ENCODE results near the gene CSF3. TPM values are rescaled to one million over a fixed set of nuclear protein-coding genes. Genes with fewer than 3 reads are reported as not detected.

The CSF3 gene
- total and polyA plus RNA-seq, 2 of the 13 experiments (the other 11 are each of a cell fraction or from before 2014, with no cell fraction given): 0.09 TPM; not detected in 1

DNA sequence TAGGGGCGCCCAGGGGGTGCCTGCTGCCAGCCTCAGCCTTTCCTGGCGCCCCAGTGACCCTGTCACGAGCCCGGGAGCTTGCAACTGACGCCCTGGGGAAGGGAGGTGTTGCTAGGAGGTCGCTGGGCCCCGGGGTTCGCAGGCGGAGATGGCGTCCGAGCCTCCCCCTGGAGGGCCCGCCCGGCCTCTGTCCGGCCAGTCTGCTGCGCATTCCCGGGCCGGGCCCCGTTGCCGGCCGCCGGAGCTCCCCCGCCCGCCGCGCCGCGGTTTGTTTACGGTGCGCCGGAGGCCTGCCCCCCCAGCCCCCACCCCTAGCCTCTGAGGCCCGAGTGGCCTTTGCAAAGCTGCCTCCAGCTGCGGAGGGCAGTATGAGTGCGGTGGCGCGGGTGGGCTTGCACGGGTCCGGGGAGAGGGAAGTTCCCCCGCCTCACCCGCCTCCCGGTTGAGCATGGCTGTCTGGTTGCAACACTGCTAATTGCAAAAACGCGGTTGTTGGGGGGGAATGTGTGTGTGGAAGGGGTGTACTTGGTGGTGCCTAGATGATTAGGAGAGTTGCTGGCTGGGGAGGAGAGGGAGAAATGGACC lies 48.0 kb downstream of the CSF3 start (continued):
- TF ChIP-seq ZNF138 (CRISPR knock-in tag; IDR thresholded peaks at IDR 0.05; ENCODE audit: low read depth) (no peak), ZNF333 (CRISPR knock-in tag; IDR thresholded peaks at IDR 0.05; ENCODE audit: borderline replicate concordance) (0 out of 2 replicates have a peak, but pooled peaks have one; percentile 79), TRAFD1 (CRISPR knock-in tag; IDR thresholded peaks at IDR 0.05; ENCODE audit: borderline replicate concordance) (no peak), ZMYM2 (CRISPR knock-in tag; IDR thresholded peaks at IDR 0.05) (no peak), ZNF33A (CRISPR knock-in tag; IDR thresholded peaks at IDR 0.05; ENCODE audit: borderline replicate concordance) (no peak), HOXA5 (CRISPR knock-in tag; IDR thresholded peaks at IDR 0.05) (no peak; the same call in 1 of the 2 replicates), ZNF205 (CRISPR knock-in tag; IDR thresholded peaks at IDR 0.05) (no peak), ADNP (CRISPR knock-in tag; IDR thresholded peaks at IDR 0.05) (no peak), NFE2L1 (CRISPR knock-in tag; IDR thresholded peaks at IDR 0.05; ENCODE audit: borderline replicate concordance) (no peak), ZSCAN29 (CRISPR knock-in tag; conservative IDR thresholded peaks at IDR 0.05) (0 out of 2 replicates have a peak, but pooled peaks have one; percentile 24), NONO (IDR thresholded peaks at IDR 0.05) (no peak), NONO (CRISPR knock-in tag; conservative IDR thresholded peaks at IDR 0.05) (no peak), SIN3B (IDR thresholded peaks at IDR 0.05; ENCODE audit: low read length) (no peak), ZNF619 (CRISPR knock-in tag; IDR thresholded peaks at IDR 0.05) (no peak), ZNF460 (CRISPR knock-in tag; IDR thresholded peaks at IDR 0.05; ENCODE audit: borderline replicate concordance) (no peak), ZNF335 (CRISPR knock-in tag; IDR thresholded peaks at IDR 0.05) (peak; percentile 91; the same call in 1 of the 2 replicates), KDM1A (CRISPR knock-in tag; IDR thresholded peaks at IDR 0.05) (no peak), BRF2 (CRISPR knock-in tag; IDR thresholded peaks at IDR 0.05) (no peak), MATR3 (CRISPR knock-in tag; IDR thresholded peaks at IDR 0.05) (no peak), HOXD1 (CRISPR knock-in tag; IDR thresholded peaks at IDR 0.05) (no peak)
- TF ChIP-seq, protein P1, sequence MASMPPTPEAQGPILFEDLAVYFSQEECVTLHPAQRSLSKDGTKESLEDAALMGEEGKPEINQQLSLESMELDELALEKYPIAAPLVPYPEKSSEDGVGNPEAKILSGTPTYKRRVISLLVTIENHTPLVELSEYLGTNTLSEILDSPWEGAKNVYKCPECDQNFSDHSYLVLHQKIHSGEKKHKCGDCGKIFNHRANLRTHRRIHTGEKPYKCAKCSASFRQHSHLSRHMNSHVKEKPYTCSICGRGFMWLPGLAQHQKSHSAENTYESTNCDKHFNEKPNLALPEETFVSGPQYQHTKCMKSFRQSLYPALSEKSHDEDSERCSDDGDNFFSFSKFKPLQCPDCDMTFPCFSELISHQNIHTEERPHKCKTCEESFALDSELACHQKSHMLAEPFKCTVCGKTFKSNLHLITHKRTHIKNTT (CRISPR knock-in tag; IDR thresholded peaks at IDR 0.05): no peak
- TF ChIP-seq, protein P2, sequence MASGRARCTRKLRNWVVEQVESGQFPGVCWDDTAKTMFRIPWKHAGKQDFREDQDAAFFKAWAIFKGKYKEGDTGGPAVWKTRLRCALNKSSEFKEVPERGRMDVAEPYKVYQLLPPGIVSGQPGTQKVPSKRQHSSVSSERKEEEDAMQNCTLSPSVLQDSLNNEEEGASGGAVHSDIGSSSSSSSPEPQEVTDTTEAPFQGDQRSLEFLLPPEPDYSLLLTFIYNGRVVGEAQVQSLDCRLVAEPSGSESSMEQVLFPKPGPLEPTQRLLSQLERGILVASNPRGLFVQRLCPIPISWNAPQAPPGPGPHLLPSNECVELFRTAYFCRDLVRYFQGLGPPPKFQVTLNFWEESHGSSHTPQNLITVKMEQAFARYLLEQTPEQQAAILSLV (CRISPR knock-in tag; IDR thresholded peaks at IDR 0.05; ENCODE audit: borderline replicate concordance): no peak
- TF ChIP-seq, protein P3, sequence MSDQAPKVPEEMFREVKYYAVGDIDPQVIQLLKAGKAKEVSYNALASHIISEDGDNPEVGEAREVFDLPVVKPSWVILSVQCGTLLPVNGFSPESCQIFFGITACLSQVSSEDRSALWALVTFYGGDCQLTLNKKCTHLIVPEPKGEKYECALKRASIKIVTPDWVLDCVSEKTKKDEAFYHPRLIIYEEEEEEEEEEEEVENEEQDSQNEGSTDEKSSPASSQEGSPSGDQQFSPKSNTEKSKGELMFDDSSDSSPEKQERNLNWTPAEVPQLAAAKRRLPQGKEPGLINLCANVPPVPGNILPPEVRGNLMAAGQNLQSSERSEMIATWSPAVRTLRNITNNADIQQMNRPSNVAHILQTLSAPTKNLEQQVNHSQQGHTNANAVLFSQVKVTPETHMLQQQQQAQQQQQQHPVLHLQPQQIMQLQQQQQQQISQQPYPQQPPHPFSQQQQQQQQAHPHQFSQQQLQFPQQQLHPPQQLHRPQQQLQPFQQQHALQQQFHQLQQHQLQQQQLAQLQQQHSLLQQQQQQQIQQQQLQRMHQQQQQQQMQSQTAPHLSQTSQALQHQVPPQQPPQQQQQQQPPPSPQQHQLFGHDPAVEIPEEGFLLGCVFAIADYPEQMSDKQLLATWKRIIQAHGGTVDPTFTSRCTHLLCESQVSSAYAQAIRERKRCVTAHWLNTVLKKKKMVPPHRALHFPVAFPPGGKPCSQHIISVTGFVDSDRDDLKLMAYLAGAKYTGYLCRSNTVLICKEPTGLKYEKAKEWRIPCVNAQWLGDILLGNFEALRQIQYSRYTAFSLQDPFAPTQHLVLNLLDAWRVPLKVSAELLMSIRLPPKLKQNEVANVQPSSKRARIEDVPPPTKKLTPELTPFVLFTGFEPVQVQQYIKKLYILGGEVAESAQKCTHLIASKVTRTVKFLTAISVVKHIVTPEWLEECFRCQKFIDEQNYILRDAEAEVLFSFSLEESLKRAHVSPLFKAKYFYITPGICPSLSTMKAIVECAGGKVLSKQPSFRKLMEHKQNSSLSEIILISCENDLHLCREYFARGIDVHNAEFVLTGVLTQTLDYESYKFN (CRISPR knock-in tag; conservative IDR thresholded peaks at IDR 0.05): peak; percentile 34

All from HepG2 (cell line).